ENCODE data around the gene SLC6A3. TPM values are rescaled to one million over a fixed set of nuclear protein-coding genes. Genes with fewer than 3 reads are reported as not detected.

SLC6A3 gene
- total RNA-seq, 1 experiment from 2014 or later, result not detected

DNA sequence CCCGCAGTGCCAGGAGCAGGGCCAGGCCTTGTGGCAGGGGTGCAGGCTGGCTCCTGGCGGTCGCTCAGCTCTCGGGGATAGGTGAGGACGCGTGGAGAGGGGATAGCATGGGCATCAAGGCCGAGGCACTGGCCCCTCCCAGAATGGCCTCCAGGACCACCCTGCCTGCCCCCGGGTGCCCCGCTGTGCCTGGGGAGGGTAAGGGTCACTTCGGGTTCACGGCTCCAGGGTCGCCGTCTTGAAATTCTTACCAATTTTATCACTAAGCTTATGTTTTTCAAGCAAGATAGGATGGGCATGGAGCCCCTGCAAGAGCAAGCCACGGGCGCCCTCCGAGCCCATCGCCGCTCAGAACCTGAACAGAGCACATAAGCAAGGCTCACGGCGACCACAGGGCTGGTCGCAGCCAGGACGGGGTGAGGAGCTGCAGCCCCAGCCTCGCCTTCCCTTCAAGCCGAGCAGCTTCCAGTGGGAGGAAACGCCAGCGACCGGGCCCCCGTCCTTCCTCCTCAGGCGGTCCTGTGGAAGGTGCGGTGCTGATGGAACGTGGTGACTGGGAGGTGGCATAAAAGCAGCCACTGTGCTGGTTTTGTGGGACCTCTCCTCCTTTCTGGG, 86.1 kb downstream of the SLC6A3 start:
- Mint-ChIP-seq H3K36me3 (ENCODE audit: insufficient read depth, unreplicated experiment) (peaks cover 4% of the 10 kb centered on the region), H3K4me1 (ENCODE audit: low read depth, unreplicated experiment) (no peaks in the 10 kb centered on the region), H3K4me3 (ENCODE audit: low read depth, unreplicated experiment) (no peak overlapping the region), H3K27ac (ENCODE audit: unreplicated experiment) (no peak overlapping the region), H3K27me3 (ENCODE audit: unreplicated experiment) (peaks cover 80% of the 10 kb centered on the region), H3K9me3 (ENCODE audit: low read depth, unreplicated experiment) (no peaks in the 10 kb centered on the region)
- no peak for DNase-seq
- CTCF ChIA-PET, result interaction anchor here (0.6 kb wide), 1 partner anchor 11 kb away, joined by 6 read pairs; no protein-coding TSS in a partner anchor
- intact Hi-C loops (cut with micrococcal nuclease; ENCODE audit: unreplicated experiment), result loop anchor here (10.0 kb wide), 1 partner anchor 154 kb away; the partner anchor contains the start of gene SLC6A19
- BruUV-seq (replicated peaks), result no TSS peak
- TF ChIP-seq, protein P1, sequence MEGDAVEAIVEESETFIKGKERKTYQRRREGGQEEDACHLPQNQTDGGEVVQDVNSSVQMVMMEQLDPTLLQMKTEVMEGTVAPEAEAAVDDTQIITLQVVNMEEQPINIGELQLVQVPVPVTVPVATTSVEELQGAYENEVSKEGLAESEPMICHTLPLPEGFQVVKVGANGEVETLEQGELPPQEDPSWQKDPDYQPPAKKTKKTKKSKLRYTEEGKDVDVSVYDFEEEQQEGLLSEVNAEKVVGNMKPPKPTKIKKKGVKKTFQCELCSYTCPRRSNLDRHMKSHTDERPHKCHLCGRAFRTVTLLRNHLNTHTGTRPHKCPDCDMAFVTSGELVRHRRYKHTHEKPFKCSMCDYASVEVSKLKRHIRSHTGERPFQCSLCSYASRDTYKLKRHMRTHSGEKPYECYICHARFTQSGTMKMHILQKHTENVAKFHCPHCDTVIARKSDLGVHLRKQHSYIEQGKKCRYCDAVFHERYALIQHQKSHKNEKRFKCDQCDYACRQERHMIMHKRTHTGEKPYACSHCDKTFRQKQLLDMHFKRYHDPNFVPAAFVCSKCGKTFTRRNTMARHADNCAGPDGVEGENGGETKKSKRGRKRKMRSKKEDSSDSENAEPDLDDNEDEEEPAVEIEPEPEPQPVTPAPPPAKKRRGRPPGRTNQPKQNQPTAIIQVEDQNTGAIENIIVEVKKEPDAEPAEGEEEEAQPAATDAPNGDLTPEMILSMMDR (IDR thresholded peaks at IDR 0.05; ENCODE audit: unreplicated experiment), result no peak

DNA sequence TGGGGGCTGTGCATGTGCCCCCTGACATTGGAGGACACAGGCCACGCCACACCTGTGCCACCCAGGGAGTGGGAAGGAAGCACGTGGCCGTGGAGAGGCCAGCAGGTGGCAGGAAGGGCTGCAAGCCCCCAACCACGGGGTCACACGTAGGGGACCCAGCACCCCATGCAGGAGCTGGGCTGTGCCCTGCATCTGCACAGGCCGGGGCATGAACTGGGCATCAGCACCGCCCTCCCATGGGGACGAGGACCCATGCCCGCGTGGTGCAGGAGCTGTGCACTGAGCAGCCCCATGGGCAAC, 86.6 kb downstream of the SLC6A3 start:
- H3K9me3 Mint-ChIP-seq (ENCODE audit: low read depth, unreplicated experiment), result no peaks in the 10 kb centered on the region
- CTCF ChIA-PET, result no interaction called here
- peaks cover 80% of the 10 kb centered on the region for H3K27me3 Mint-ChIP-seq (ENCODE audit: unreplicated experiment)

DNA sequence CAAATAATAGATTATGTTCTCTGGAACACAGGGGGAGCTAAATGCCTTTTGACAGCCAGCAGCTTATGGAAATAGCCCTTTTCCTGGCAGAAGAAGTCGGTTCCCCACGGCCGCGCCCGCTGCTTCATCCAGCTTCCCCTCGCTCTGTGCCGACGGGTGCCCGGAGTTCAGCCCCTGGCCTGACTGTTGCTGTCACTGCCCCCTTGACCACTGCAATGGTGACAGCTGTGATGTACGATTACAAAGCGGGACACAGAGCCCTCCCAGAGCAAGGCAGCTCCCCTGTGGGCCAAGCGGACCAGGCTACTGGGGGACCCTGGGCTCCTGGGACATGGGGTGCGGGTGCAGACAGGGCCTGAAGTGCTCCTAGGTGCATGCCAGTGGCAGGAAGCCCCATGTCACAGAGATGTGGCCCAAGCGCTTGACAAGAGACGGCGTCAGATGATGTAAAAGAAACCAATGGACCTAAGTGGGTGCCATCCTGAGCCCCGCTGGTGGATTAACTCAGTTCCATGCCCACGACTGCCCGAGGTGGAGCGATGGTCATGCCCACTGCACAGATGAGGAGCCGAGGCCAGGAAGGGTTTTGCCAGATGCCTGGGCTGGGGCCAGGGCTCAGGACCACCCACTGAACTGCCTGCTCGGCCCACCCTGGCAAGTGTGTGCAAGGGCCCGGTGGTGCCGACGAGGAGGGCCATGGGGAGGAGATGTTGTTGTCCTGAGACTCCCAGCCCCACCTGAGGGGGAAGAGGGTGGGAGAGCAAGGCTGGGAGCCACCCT, 87.1 kb downstream of the SLC6A3 start:
- CTCF ChIA-PET, result no interaction called here
- Mint-ChIP-seq H3K27me3 (ENCODE audit: unreplicated experiment) (peaks cover 80% of the 10 kb centered on the region), H3K4me1 (ENCODE audit: low read depth, unreplicated experiment) (no peaks in the 10 kb centered on the region), H3K9me3 (ENCODE audit: low read depth, unreplicated experiment) (no peaks in the 10 kb centered on the region), H3K27ac (ENCODE audit: unreplicated experiment) (no peak overlapping the region), H3K36me3 (ENCODE audit: insufficient read depth, unreplicated experiment) (peaks cover 4% of the 10 kb centered on the region), H3K4me3 (ENCODE audit: low read depth, unreplicated experiment) (no peak overlapping the region)
- TF ChIP-seq, protein P1 (IDR thresholded peaks at IDR 0.05; ENCODE audit: unreplicated experiment), result no peak
- intact Hi-C loops (cut with micrococcal nuclease; ENCODE audit: unreplicated experiment), result loop anchor here (10.0 kb wide), 1 partner anchor 153 kb away; the partner anchor contains the start of gene SLC6A19
- no TSS peak for BruUV-seq (replicated peaks)
- DNase-seq, result no peak

More for the DNA sequence above, 86.6 kb downstream of the SLC6A3 start:
- Mint-ChIP-seq H3K4me1 (ENCODE audit: low read depth, unreplicated experiment) (no peaks in the 10 kb centered on the region), H3K4me3 (ENCODE audit: low read depth, unreplicated experiment) (no peak overlapping the region), H3K36me3 (ENCODE audit: insufficient read depth, unreplicated experiment) (peaks cover 4% of the 10 kb centered on the region), H3K27ac (ENCODE audit: unreplicated experiment) (no peak overlapping the region)
- BruUV-seq (replicated peaks), result no TSS peak
- intact Hi-C loops (cut with micrococcal nuclease; ENCODE audit: unreplicated experiment), result loop anchor here (10.0 kb wide), 1 partner anchor 154 kb away; the partner anchor contains the start of gene SLC6A19
- TF ChIP-seq, protein P1 (IDR thresholded peaks at IDR 0.05; ENCODE audit: unreplicated experiment), result no peak
- DNase-seq, result no peak

DNA sequence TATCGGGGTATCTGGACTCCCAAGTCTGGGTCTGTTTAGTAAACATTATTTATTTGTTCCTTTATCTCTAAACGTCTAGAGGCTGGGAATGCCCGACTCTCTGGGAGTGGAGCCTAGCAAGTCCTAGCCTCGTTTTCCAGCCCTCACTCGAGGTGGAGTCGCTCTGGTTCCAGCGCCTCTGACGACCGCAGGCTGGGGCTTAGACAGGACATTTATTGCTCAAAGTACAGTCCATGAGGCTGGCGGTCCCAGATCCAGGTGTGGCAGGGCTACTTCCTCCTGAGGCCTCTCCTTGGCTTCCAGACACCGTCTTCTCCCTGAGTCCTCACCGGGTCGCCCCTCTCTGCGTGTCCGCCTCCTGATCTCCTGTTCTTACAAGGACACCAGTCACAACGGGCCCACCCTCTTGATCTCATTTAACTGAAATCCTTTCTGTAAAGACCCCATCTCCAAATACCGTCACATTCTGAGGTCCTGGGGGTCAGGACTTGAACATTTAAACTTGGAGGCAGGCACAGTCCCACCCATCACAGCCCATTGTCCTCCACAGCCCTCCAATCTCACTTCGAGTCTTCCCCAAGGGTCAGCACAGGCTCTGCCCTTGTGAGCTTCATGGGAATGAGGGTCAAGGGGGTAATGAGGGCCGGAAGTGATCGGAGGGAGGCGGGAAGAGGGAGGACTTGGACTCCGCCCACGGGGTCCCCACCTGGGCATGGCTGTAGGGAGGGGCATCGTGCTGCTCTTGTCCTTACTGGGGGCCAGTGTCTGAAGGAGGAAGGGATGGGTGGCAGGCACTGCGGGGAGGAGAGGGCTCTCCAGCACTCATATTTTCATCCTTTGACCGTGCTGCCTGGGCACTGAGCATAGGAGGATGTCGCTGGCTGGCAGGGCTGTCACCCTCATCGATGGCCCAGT, 88.1 kb downstream of the SLC6A3 start:
- Mint-ChIP-seq H3K27me3 (ENCODE audit: unreplicated experiment) (peaks cover 80% of the 10 kb centered on the region), H3K9me3 (ENCODE audit: low read depth, unreplicated experiment) (no peaks in the 10 kb centered on the region), H3K36me3 (ENCODE audit: insufficient read depth, unreplicated experiment) (peaks cover 4% of the 10 kb centered on the region), H3K27ac (ENCODE audit: unreplicated experiment) (no peak overlapping the region), H3K4me3 (ENCODE audit: low read depth, unreplicated experiment) (no peak overlapping the region), H3K4me1 (ENCODE audit: low read depth, unreplicated experiment) (no peaks in the 10 kb centered on the region)
- BruUV-seq (replicated peaks), result no TSS peak
- TF ChIP-seq, protein P1 (IDR thresholded peaks at IDR 0.05; ENCODE audit: unreplicated experiment), result no peak
- intact Hi-C loops (cut with micrococcal nuclease; ENCODE audit: unreplicated experiment), result loop anchor here (10.0 kb wide), 1 partner anchor 152 kb away; the partner anchor contains the start of gene SLC6A19
- DNase-seq, result no peak
- CTCF ChIA-PET, result no interaction called here
